Measurements from ENCODE around the gene GNAL. TPM values are rescaled to one million over a fixed set of nuclear protein-coding genes. Genes with fewer than 3 reads are reported as not detected.

GNAL gene
- total and polyA plus RNA-seq, 2 experiments from 2014 or later = 7.5 to 21.6 TPM

DNA sequence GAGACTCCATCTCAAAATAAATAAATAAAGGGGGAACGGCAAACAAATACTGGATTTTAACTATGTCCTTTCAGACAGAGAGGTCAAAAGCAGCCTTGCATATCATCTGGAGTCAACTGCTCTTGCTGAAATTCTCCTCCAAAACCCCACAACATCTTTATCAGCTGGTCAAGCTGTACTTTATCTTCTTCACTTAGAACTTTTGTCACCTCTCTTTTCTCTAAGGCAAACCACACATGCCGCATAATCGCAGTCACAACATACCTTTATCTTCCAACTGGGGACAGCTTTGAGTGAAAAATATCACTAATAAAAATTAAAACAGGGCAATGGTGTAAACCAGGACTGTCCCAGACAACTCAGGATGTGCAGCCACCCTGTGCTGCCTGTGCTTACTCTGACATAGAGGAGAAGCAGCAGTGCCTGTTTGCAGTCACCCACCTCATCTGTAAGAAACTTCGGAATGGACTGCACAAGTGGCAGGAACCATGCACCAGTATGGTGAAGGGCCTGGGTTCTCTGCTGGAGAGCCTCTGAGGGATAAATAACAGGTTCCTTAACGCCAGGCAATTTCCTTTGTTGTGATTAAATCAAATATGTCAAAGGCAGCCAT lies 212.9 kb downstream of the GNAL start:
- H3K27ac Mint-ChIP-seq = peak overlapping the region; percentile 2; the same call in 1 of the 2 replicates

DNA sequence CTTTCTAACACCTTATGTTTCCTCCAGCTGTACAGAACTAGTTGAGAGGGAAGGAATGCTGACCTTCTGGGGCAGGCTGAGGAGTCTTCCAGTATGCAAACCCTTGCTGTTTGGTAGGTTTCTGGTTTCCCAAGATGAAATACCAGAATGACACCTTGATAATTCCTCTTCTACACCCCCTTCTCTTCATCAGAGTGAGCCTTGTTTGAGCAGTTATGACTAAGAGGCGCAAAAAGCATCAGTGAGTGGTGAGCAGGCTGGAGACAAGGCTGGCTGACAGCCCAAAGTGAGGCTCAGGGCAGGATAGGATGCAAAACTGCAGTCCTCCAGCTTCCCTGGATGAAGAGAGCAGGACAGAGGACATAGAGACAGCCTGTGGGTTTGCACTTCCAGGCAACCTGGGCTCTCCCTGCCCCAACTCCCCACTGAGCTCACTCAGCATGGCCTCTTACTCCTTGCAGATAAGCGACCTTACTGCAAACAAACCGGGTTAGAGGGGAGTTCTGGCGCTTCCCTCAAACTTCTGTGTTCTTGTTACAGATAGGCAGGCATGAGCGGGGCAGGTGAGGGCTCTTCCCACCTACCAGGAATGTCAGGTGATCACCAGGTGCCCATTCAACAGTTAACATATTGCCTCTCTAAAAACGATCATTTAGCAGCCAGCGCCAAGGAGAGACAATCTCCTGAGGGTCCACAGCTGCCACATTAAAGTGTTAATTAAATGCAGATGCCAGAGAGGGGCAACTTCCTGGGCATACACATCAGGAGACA lies 213.6 kb downstream of the GNAL start:
- Mint-ChIP-seq H3K4me3 (peak overlapping the region; percentile 13; the same call in 1 of the 3 replicates), H3K36me3 (ENCODE audit: low read depth) (peaks cover 13% of the 10 kb centered on the region), H3K27ac (peak overlapping the region; percentile 36; the same call in 1 of the 2 replicates), H3K27me3 (ENCODE audit: insufficient read depth, low read depth, poor library complexity) (peaks cover 16% of the 10 kb centered on the region), H3K4me1 (peaks cover 41% of the 10 kb centered on the region), H3K9me3 (no peaks in the 10 kb centered on the region)
- no peaks in the 10 kb centered on the region; the same call in 1 of the 2 replicates for H3K79me2 ChIP-seq (replicated peaks; ENCODE audit: insufficient read depth)
- H3K4me1 ChIP-seq (ENCODE audit: insufficient read depth) = peaks cover 44% of the 10 kb centered on the region
- no peak overlapping the region for H2AFZ ChIP-seq
- DNase-seq (ENCODE audit: low spot score) (peak; percentile 27), ATAC-seq (peak; percentile 57)
- H3K4me3 ChIP-seq = 0 out of 2 replicates have a peak overlapping the region, but pooled peaks have one; percentile 13
- peak overlapping the region; percentile 41 for H3K4me2 ChIP-seq
- peak overlapping the region; percentile 21; the same call in 1 of the 2 replicates for H3K27ac ChIP-seq (ENCODE audit: low read depth)
- H3F3A ChIP-seq (replicated peaks; ENCODE audit: low read depth) = peaks cover 5% of the 10 kb centered on the region; the same call in 1 of the 2 replicates
- no peaks in the 10 kb centered on the region for H3K27me3 ChIP-seq (ENCODE audit: insufficient read depth)
- no peaks in the 10 kb centered on the region for H3K36me3 ChIP-seq (ENCODE audit: insufficient read depth)
- H3K9me2 ChIP-seq (ENCODE audit: insufficient read depth) = no peaks in the 10 kb centered on the region
- no peaks in the 10 kb centered on the region for H4K20me1 ChIP-seq (replicated peaks; ENCODE audit: insufficient read depth)
- TF ChIP-seq STAT1 (IDR thresholded peaks at IDR 0.05; ENCODE audit: unreplicated experiment) (no peak), EZH2 (IDR thresholded peaks at IDR 0.05; ENCODE audit: low read depth, unreplicated experiment) (no peak), CREB1 (CRISPR knock-in tag; IDR thresholded peaks at IDR 0.05; ENCODE audit: low read depth) (no peak), ZNF331 (CRISPR knock-in tag; IDR thresholded peaks at IDR 0.05; ENCODE audit: low read depth) (no peak), ZNF114 (CRISPR knock-in tag; IDR thresholded peaks at IDR 0.05) (no peak), NANOG (IDR thresholded peaks at IDR 0.05; ENCODE audit: borderline replicate concordance) (no peak), POLR2AphosphoS5 (IDR thresholded peaks at IDR 0.05; ENCODE audit: low read depth) (no peak)
- TF ChIP-seq, protein P1, sequence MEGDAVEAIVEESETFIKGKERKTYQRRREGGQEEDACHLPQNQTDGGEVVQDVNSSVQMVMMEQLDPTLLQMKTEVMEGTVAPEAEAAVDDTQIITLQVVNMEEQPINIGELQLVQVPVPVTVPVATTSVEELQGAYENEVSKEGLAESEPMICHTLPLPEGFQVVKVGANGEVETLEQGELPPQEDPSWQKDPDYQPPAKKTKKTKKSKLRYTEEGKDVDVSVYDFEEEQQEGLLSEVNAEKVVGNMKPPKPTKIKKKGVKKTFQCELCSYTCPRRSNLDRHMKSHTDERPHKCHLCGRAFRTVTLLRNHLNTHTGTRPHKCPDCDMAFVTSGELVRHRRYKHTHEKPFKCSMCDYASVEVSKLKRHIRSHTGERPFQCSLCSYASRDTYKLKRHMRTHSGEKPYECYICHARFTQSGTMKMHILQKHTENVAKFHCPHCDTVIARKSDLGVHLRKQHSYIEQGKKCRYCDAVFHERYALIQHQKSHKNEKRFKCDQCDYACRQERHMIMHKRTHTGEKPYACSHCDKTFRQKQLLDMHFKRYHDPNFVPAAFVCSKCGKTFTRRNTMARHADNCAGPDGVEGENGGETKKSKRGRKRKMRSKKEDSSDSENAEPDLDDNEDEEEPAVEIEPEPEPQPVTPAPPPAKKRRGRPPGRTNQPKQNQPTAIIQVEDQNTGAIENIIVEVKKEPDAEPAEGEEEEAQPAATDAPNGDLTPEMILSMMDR (conservative IDR thresholded peaks at IDR 0.05; ENCODE audit: low read depth in 2 of 2) = no peak

More for the DNA sequence above, 212.9 kb downstream of the GNAL start:
- no peaks in the 10 kb centered on the region for H3K9me3 Mint-ChIP-seq
- peaks cover 8% of the 10 kb centered on the region for H3K27me3 Mint-ChIP-seq (ENCODE audit: insufficient read depth, low read depth, poor library complexity)
- no peaks in the 10 kb centered on the region; the same call in 1 of the 2 replicates for H3K79me2 ChIP-seq (replicated peaks; ENCODE audit: insufficient read depth)
- TF ChIP-seq ZNF114 (CRISPR knock-in tag; IDR thresholded peaks at IDR 0.05) (no peak), NANOG (IDR thresholded peaks at IDR 0.05; ENCODE audit: borderline replicate concordance) (no peak), STAT1 (IDR thresholded peaks at IDR 0.05; ENCODE audit: unreplicated experiment) (no peak), JUNB (IDR thresholded peaks at IDR 0.05; ENCODE audit: unreplicated experiment) (no peak), POLR2AphosphoS5 (IDR thresholded peaks at IDR 0.05; ENCODE audit: low read depth) (no peak), CREB1 (CRISPR knock-in tag; IDR thresholded peaks at IDR 0.05; ENCODE audit: low read depth) (no peak), EZH2phosphoT487 (IDR thresholded peaks at IDR 0.05; ENCODE audit: unreplicated experiment) (no peak)
- TF ChIP-seq, protein P1 (conservative IDR thresholded peaks at IDR 0.05; ENCODE audit: low read depth in 2 of 2) = no peak
- TF ChIP-seq, protein P2, sequence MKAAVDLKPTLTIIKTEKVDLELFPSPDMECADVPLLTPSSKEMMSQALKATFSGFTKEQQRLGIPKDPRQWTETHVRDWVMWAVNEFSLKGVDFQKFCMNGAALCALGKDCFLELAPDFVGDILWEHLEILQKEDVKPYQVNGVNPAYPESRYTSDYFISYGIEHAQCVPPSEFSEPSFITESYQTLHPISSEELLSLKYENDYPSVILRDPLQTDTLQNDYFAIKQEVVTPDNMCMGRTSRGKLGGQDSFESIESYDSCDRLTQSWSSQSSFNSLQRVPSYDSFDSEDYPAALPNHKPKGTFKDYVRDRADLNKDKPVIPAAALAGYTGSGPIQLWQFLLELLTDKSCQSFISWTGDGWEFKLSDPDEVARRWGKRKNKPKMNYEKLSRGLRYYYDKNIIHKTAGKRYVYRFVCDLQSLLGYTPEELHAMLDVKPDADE (IDR thresholded peaks at IDR 0.05) = no peak
- H3K27ac ChIP-seq (ENCODE audit: low read depth) = no peak overlapping the region
- H3K36me3 ChIP-seq (ENCODE audit: insufficient read depth) = no peaks in the 10 kb centered on the region
- no peak overlapping the region; the same call in 2 of the 3 replicates for H3K4me3 Mint-ChIP-seq
- ATAC-seq (no peak), DNase-seq (ENCODE audit: low spot score) (no peak)
- peaks cover 13% of the 10 kb centered on the region for H3K36me3 Mint-ChIP-seq (ENCODE audit: low read depth)
- no peak overlapping the region for H3K4me3 ChIP-seq
- H2AFZ ChIP-seq = no peak overlapping the region
- peaks cover 38% of the 10 kb centered on the region for H3K4me1 ChIP-seq (ENCODE audit: insufficient read depth)
- H3K9me2 ChIP-seq (ENCODE audit: insufficient read depth) = no peaks in the 10 kb centered on the region
- peaks cover 37% of the 10 kb centered on the region for H3K4me1 Mint-ChIP-seq
- no peaks in the 10 kb centered on the region for H4K20me1 ChIP-seq (replicated peaks; ENCODE audit: insufficient read depth)
- H3K27me3 ChIP-seq (ENCODE audit: insufficient read depth) = no peaks in the 10 kb centered on the region
- no peak overlapping the region for H3K4me2 ChIP-seq
- no peaks in the 10 kb centered on the region for H3F3A ChIP-seq (replicated peaks; ENCODE audit: low read depth)

Data from GM23338 (cell line).